PFSK-1 (cell line): ENCODE data around the gene RPL22L1.

ENCODE experiments used
- FOXP2 ChIP-seq: optimal IDR thresholded peaks from 2 replicates; pipeline ENCODE3; 2011; ENCODE audit warnings: borderline replicate concordance, control low read depth, inconsistent platforms; ENCODE audit not compliant: insufficient read depth; ENCODE audit errors: extremely low read length, extremely low read depth
- POLR2AphosphoS5 ChIP-seq: IDR thresholded peaks from 2 replicates; pipeline ENCODE4 v1.6.1; 2012; ENCODE audit warnings: low read depth, mild to moderate bottlenecking, control low read depth, low read length, moderate library complexity
- REST ChIP-seq, 2 experiments: IDR thresholded peaks; 2 replicates each; pipeline versions ENCODE4 v1.6.1 to v1.8.0; 2011 to 2012; ENCODE audit warnings: low read depth in 2 of 2, low read length in 2 of 2, control low read depth in 1 of 2, inconsistent platforms in 1 of 2, mild to moderate bottlenecking in 1 of 2, moderate library complexity in 1 of 2; ENCODE audit not compliant: insufficient read depth in 1 of 2
- SIN3A ChIP-seq: IDR thresholded peaks from 2 replicates; pipeline ENCODE4 v1.6.1; 2012; ENCODE audit warnings: mild to moderate bottlenecking, low read length, moderate library complexity, borderline replicate concordance; ENCODE audit not compliant: insufficient read depth
- TAF1 ChIP-seq: IDR thresholded peaks from 2 replicates; pipeline ENCODE4 v1.6.1; 2012; ENCODE audit warnings: low read length, control low read depth, borderline replicate concordance; ENCODE audit not compliant: insufficient read depth

The RPL22L1 gene

GRCh38 chr3:170862618-170863374 is 7.2 kb downstream of the RPL22L1 start:
- TF ChIP-seq FOXP2: no peak
- no peak for TF ChIP-seq TAF1
- TF ChIP-seq REST (IDR thresholded peaks at IDR 0.05; ENCODE audit: insufficient read depth in 1 of 2, low read depth in 2 of 2, low read length in 2 of 2): no peak
- no peak for TF ChIP-seq SIN3A
- TF ChIP-seq POLR2AphosphoS5: no peak

- TF ChIP-seq SIN3A (no peak), REST (IDR thresholded peaks at IDR 0.05; ENCODE audit: insufficient read depth in 1 of 2, low read depth in 2 of 2, low read length in 2 of 2) (no peak), TAF1 (no peak), POLR2AphosphoS5 (no peak), FOXP2 (no peak)
These were observed 11.4 kb downstream of the RPL22L1 start for GRCh38 chr3:170858599-170858998.

GRCh38 chr3:170852324-170852723 is 17.7 kb downstream of the RPL22L1 start:
- TF ChIP-seq FOXP2: no peak
- no peak for TF ChIP-seq TAF1
- no peak for TF ChIP-seq POLR2AphosphoS5
- TF ChIP-seq SIN3A: no peak
- no peak for TF ChIP-seq REST (IDR thresholded peaks at IDR 0.05; ENCODE audit: insufficient read depth in 1 of 2, low read depth in 2 of 2, low read length in 2 of 2)

GRCh38 chr3:170848292-170848917 is 21.6 kb downstream of the RPL22L1 start:
- TF ChIP-seq FOXP2 (no peak), REST (IDR thresholded peaks at IDR 0.05; ENCODE audit: insufficient read depth in 1 of 2, low read depth in 2 of 2, low read length in 2 of 2) (no peak), SIN3A (no peak), TAF1 (no peak), POLR2AphosphoS5 (no peak)
